HEK293 (cell line): Measurements from ENCODE around the gene NAV1.

Source experiments
- CTCF ChIP-seq: fragments of 450-650 bp; formaldehyde crosslinking; IDR thresholded peaks from 2 replicates; pipeline ENCODE4 v1.5.1; 2016; ENCODE audit warnings: missing biosample characterization, missing genetic modification characterization
- HOXA7 ChIP-seq: sonication (generic); formaldehyde crosslinking; IDR thresholded peaks from 2 replicates; pipeline ENCODE4 v1.8.1; 2022; ENCODE audit warnings: missing genetic modification reagents, borderline replicate concordance
- REST ChIP-seq: fragments of 450-650 bp; formaldehyde crosslinking; IDR thresholded peaks from 2 replicates; pipeline ENCODE4 v1.5.1; 2016; ENCODE audit warnings: missing biosample characterization, missing genetic modification characterization
- YY1 ChIP-seq: fragments of 450-650 bp; formaldehyde crosslinking; IDR thresholded peaks from 2 replicates; pipeline ENCODE4 v1.5.1; 2018; ENCODE audit warnings: missing biosample characterization, missing genetic modification characterization
- ZNF184 ChIP-seq: fragments of 450-650 bp; IDR thresholded peaks from 2 replicates; pipeline ENCODE4 v1.5.1; 2018; ENCODE audit warnings: missing biosample characterization, mild to moderate bottlenecking, missing genetic modification characterization
- ZNF19 ChIP-seq: fragments of 450-650 bp; formaldehyde crosslinking; IDR thresholded peaks from 2 replicates; pipeline ENCODE4; 2016; ENCODE audit warnings: missing biosample characterization, missing genetic modification characterization, low read depth
- ZNF350 ChIP-seq: fragments of 450-650 bp; formaldehyde crosslinking; IDR thresholded peaks from 2 replicates; pipeline ENCODE4 v1.5.0; 2017; ENCODE audit warnings: missing biosample characterization, mild to moderate bottlenecking, missing genetic modification characterization
- ZNF544 ChIP-seq: fragments of 450-650 bp; formaldehyde crosslinking; IDR thresholded peaks from 2 replicates; pipeline ENCODE4 v1.5.0; 2017; ENCODE audit warnings: missing biosample characterization, missing genetic modification characterization
- ZNF670 ChIP-seq: fragments of 450-650 bp; formaldehyde crosslinking; IDR thresholded peaks from 2 replicates; pipeline ENCODE4 v1.5.1; 2016; ENCODE audit warnings: missing biosample characterization, missing genetic modification characterization, low read depth
- ZNF747 ChIP-seq: fragments of 450-650 bp; formaldehyde crosslinking; IDR thresholded peaks from 2 replicates; pipeline ENCODE4 v1.5.1; 2016; ENCODE audit warnings: missing biosample characterization, missing genetic modification characterization
- ZNF768 ChIP-seq: fragments of 450-650 bp; formaldehyde crosslinking; IDR thresholded peaks from 2 replicates; pipeline ENCODE4 v1.5.1; 2018; ENCODE audit warnings: missing biosample characterization, mild to moderate bottlenecking, missing genetic modification characterization

- TF ChIP-seq CTCF (tag by site-specific recombination) (no peak), ZNF747 (no peak), ZNF19 (tag by site-specific recombination) (no peak), HOXA7 (CRISPR knock-in tag) (no peak), YY1 (no peak), ZNF768 (no peak), ZNF184 (tag by site-specific recombination) (no peak), ZNF350 (tag by site-specific recombination) (no peak), ZNF544 (tag by site-specific recombination) (no peak), REST (tag by site-specific recombination) (no peak), ZNF670 (tag by site-specific recombination) (no peak)
Measured at GRCh38 chr1:201563406-201563780, 24.5 kb downstream of the NAV1 start.
